Measurements from ENCODE around the gene LAG3. TPM values are rescaled to one million over a fixed set of nuclear protein-coding genes. Genes with fewer than 3 reads are reported as not detected.

LAG3 gene
- total RNA-seq, 4 donors from 2014 or later, result not detected

DNA sequence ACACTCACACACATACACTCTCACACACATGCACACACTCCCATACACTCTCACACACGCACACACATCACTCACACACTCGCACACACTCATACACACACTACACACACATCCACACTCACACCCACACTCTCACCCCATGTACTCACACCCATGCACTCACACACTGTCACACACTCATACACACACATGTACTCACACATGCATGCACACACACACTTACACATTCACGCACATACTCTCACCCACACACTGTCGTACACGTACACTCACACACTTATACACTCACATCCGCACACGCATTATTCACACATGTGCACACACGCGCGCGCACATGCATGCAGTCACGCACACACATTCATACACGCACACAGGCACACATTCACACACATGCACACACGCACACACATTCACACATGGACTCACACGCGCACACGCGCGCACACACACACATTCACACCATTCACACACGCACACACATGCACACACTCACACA, 45.4 kb downstream of the LAG3 start:
- no peak for DNase-seq
- H3K27ac ChIP-seq, result no peak overlapping the region
- H3K27me3 ChIP-seq, result peaks cover 5 to 15% (median 10%) of the 10 kb centered on the region in 3 donors
- TF ChIP-seq, protein P1, sequence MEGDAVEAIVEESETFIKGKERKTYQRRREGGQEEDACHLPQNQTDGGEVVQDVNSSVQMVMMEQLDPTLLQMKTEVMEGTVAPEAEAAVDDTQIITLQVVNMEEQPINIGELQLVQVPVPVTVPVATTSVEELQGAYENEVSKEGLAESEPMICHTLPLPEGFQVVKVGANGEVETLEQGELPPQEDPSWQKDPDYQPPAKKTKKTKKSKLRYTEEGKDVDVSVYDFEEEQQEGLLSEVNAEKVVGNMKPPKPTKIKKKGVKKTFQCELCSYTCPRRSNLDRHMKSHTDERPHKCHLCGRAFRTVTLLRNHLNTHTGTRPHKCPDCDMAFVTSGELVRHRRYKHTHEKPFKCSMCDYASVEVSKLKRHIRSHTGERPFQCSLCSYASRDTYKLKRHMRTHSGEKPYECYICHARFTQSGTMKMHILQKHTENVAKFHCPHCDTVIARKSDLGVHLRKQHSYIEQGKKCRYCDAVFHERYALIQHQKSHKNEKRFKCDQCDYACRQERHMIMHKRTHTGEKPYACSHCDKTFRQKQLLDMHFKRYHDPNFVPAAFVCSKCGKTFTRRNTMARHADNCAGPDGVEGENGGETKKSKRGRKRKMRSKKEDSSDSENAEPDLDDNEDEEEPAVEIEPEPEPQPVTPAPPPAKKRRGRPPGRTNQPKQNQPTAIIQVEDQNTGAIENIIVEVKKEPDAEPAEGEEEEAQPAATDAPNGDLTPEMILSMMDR (IDR thresholded peaks at IDR 0.05 in 4 of 5, conservative IDR thresholded peaks at IDR 0.05 in 1 of 5), result no peak
- no peak for TF ChIP-seq POLR2A (IDR thresholded peaks at IDR 0.05)
- H3K4me1 ChIP-seq, result no peaks in the 10 kb centered on the region
- in situ Hi-C loops (cut with MboI; ENCODE audit: low sequenced_read_pairs in 4 of 4), result no loop called here
- no peak overlapping the region for H3K4me3 ChIP-seq
- no peaks in the 10 kb centered on the region for H3K9me3 ChIP-seq
- intact Hi-C loops (cut with DNase I; ENCODE audit: low total_unique reads), result no loop called here
- H3K36me3 ChIP-seq, result no peaks in the 10 kb centered on the region
- no peak for ATAC-seq

DNA sequence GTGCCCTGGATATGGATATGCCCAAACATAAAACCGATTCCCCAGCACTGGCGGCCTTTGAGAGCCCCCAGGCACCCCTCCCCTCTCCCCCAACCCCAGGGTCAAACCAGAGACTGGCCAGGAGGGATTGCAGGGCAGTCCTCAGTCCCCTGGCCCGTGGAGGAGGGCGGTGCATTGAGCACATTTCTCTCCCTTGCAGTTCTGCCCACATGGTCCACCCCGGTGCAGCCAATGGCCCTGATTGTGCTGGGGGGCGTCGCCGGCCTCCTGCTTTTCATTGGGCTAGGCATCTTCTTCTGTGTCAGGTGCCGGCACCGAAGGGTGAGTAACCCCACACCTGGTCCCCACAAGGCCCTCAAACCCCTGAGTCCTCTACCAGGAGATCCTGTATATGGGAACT, 45.9 kb downstream of the LAG3 start:
- DNase-seq (no peak), ATAC-seq (no peak)
- Histone ChIP-seq H3K4me1 (no peaks in the 10 kb centered on the region), H3K27me3 (peaks cover 9 to 18% (median 11%) of the 10 kb centered on the region in 3 donors), H3K4me3 (no peak overlapping the region), H3K27ac (no peak overlapping the region), H3K9me3 (no peaks in the 10 kb centered on the region), H3K36me3 (no peaks in the 10 kb centered on the region)
- intact Hi-C loops (cut with DNase I; ENCODE audit: low total_unique reads), result no loop called here
- TF ChIP-seq, protein P1 (IDR thresholded peaks at IDR 0.05 in 4 of 5, conservative IDR thresholded peaks at IDR 0.05 in 1 of 5), result no peak
- TF ChIP-seq POLR2A (IDR thresholded peaks at IDR 0.05), result no peak
- in situ Hi-C loops (cut with MboI; ENCODE audit: low sequenced_read_pairs in 4 of 4), result no loop called here

DNA sequence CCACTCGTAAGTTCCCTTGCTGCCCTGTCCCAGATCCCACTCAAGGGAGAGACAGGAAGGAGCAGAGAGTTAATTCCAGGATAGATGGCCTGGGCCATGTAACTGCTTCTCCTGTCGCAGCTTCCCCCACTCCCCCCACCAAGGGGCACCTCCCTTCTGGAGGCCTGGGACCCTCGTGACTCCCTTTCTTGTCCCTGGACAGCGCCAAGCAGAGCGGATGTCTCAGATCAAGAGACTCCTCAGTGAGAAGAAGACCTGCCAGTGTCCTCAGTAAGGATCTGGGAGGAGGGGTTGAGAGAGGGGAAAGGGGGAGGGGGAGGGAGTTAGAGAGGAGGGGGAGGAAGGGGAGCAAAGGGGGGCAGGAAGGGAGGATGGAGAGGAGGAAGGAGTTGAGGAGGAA, 46.3 kb downstream of the LAG3 start:
- no peak for DNase-seq
- Histone ChIP-seq H3K9me3 (no peaks in the 10 kb centered on the region), H3K27me3 (peaks cover 13 to 22% (median 15%) of the 10 kb centered on the region in 3 donors), H3K4me3 (no peak overlapping the region), H3K4me1 (no peaks in the 10 kb centered on the region), H3K27ac (no peak overlapping the region), H3K36me3 (no peaks in the 10 kb centered on the region)
- TF ChIP-seq, protein P1 (IDR thresholded peaks at IDR 0.05 in 4 of 5, conservative IDR thresholded peaks at IDR 0.05 in 1 of 5), result no peak
- no peak for TF ChIP-seq POLR2A (IDR thresholded peaks at IDR 0.05)
- intact Hi-C loops (cut with DNase I; ENCODE audit: low total_unique reads) (no loop called here), in situ Hi-C loops (cut with MboI; ENCODE audit: low sequenced_read_pairs in 4 of 4) (no loop called here)
- ATAC-seq, result no peak

DNA sequence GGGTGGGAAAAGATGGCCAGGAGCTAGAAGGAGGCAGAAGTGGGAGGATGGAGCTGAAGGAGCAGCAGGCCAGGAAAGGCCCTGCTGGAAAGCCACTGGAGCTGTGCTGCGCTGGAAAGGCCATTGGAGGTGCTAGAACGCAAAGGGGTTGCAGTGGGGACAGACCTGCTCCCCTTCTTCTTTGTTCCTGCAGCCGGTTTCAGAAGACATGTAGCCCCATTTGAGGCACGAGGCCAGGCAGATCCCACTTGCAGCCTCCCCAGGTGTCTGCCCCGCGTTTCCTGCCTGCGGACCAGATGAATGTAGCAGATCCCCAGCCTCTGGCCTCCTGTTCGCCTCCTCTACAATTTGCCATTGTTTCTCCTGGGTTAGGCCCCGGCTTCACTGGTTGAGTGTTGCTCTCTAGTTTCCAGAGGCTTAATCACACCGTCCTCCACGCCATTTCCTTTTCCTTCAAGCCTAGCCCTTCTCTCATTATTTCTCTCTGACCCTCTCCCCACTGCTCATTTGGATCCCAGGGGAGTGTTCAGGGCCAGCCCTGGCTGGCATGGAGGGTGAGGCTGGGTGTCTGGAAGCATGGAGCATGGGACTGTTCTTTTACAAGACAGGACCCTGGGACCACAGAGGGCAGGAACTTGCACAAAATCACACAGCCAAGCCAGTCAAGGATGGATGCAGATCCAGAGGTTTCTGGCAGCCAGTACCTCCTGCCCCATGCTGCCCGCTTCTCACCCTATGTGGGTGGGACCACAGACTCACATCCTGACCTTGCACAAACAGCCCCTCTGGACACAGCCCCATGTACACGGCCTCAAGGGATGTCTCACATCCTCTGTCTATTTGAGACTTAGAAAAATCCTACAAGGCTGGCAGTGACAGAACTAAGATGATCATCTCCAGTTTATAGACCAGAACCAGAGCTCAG, 47.0 kb downstream of the LAG3 start:
- H3K4me1 ChIP-seq, result no peaks in the 10 kb centered on the region
- peaks cover 13 to 29% (median 18%) of the 10 kb centered on the region in 3 donors for H3K27me3 ChIP-seq
- TF ChIP-seq POLR2A (IDR thresholded peaks at IDR 0.05), result no peak
- TF ChIP-seq, protein P1 (IDR thresholded peaks at IDR 0.05 in 4 of 5, conservative IDR thresholded peaks at IDR 0.05 in 1 of 5), result no peak
- H3K36me3 ChIP-seq, result no peaks in the 10 kb centered on the region
- H3K27ac ChIP-seq, result no peak overlapping the region
- DNase-seq, result no peak
- intact Hi-C loops (cut with DNase I; ENCODE audit: low total_unique reads), result no loop called here
- H3K4me3 ChIP-seq, result no peak overlapping the region
- no peaks in the 10 kb centered on the region for H3K9me3 ChIP-seq
- ATAC-seq, result no peak
- in situ Hi-C loops (cut with MboI; ENCODE audit: low sequenced_read_pairs in 4 of 4), result no loop called here
